ENCODE data around the gene PIGH. TPM values are rescaled to one million over a fixed set of nuclear protein-coding genes. Genes with fewer than 3 reads are reported as not detected.

The PIGH gene
- total RNA-seq, 1 experiment from 2014 or later = 6.8 TPM

DNA sequence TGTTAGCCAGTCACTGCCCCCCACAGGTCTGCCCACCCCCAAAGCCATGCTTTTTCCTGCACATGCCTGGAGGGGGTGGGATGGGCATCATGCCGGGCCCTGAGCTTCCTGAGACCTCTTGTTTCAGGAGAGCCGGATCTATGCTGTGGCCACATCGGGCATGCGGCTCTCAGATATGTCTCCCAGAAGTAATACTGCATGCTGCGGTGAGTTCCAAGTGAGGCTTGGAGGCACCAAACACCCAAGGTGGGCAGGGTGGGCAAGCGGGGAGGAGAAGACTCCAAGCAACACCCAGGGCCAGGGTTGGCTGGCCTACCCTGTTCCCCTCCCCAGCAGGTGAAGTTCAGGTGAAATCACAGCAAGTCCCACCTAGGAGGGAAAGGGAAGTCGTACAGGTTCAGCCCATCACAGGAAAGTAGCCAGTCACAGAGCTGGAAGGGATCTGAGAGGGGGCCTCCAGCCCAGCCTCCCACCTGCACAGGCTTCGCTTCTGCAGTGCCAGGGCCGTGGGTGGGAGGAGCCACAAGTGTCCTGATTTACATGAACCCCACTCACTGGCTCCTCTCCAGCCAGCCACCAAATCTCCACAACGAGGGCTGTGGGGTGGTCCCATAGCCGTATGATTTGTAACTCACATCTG is 30.9 kb downstream of the PIGH start:
- H3K36me3 Mint-ChIP-seq = peaks cover 5% of the 10 kb centered on the region
- H3K27ac Mint-ChIP-seq = no peak overlapping the region; the same call in 1 of the 2 replicates
- POLR2A ChIA-PET = no interaction called here
- no peak overlapping the region for H3K4me3 Mint-ChIP-seq
- CTCF ChIA-PET = interaction anchor here (1.2 to 8.0 kb wide), 5 partner anchors 20 to 209 kb away, joined by 3 to 173 read pairs (median 36); partner anchors contain the start of gene ATP6V1D
- DNase-seq (ENCODE audit: low spot score) (peak; percentile 31), ATAC-seq (peak; percentile 69)
- TF ChIP-seq, protein P1, sequence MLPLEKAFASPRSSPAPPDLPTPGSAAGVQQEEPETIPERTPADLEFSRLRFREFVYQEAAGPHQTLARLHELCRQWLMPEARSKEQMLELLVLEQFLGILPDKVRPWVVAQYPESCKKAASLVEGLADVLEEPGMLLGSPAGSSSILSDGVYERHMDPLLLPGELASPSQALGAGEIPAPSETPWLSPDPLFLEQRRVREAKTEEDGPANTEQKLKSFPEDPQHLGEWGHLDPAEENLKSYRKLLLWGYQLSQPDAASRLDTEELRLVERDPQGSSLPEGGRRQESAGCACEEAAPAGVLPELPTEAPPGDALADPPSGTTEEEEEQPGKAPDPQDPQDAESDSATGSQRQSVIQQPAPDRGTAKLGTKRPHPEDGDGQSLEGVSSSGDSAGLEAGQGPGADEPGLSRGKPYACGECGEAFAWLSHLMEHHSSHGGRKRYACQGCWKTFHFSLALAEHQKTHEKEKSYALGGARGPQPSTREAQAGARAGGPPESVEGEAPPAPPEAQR (CRISPR knock-in tag; IDR thresholded peaks at IDR 0.05) = no peak
- no peak for TF ChIP-seq ZNF396 (CRISPR knock-in tag; IDR thresholded peaks at IDR 0.05; ENCODE audit: borderline replicate concordance)
- no peak for TF ChIP-seq MYBL2 (CRISPR knock-in tag; IDR thresholded peaks at IDR 0.05)
- no peak for TF ChIP-seq CBFB (CRISPR knock-in tag; IDR thresholded peaks at IDR 0.05; ENCODE audit: low read depth)
- H3K27me3 Mint-ChIP-seq (ENCODE audit: low read depth) = no peaks in the 10 kb centered on the region
- no peaks in the 10 kb centered on the region for H3K9me3 Mint-ChIP-seq
- H3K4me1 Mint-ChIP-seq = peaks cover 13% of the 10 kb centered on the region

DNA sequence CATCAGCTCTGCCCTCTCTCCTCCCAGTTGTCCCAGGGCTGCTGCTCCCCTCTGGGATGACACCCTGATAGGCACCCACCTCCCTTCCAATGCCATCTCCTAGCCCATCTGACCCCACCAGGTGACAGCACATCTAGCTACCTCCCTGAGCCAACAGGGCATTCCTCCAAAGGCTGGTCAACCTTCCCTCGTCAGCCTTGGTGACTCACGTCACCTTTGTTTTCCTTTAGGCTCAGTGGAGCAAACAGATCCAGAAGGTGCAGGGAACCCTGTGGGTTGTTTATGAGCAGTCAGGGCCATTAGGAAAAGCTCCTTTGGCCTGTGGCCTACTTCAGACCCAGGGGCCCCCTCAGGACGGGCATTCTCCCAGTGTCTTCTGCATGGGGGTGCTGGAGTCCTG is 32.4 kb downstream of the PIGH start:
- DNase-seq (ENCODE audit: low spot score) (no peak), ATAC-seq (no peak)
- Mint-ChIP-seq H3K27ac (peak overlapping the region; percentile 10), H3K36me3 (peaks cover 7% of the 10 kb centered on the region), H3K4me3 (no peak overlapping the region), H3K27me3 (ENCODE audit: low read depth) (no peaks in the 10 kb centered on the region), H3K4me1 (peaks cover 13% of the 10 kb centered on the region), H3K9me3 (no peaks in the 10 kb centered on the region)
- TF ChIP-seq ZNF671 (CRISPR knock-in tag; IDR thresholded peaks at IDR 0.05) (no peak), PRRX2 (CRISPR knock-in tag; IDR thresholded peaks at IDR 0.05) (no peak), SOX15 (CRISPR knock-in tag; IDR thresholded peaks at IDR 0.05) (no peak), ESRRA (CRISPR knock-in tag; IDR thresholded peaks at IDR 0.05; ENCODE audit: borderline replicate concordance) (no peak), IRF2 (CRISPR knock-in tag; IDR thresholded peaks at IDR 0.05; ENCODE audit: borderline replicate concordance, low read depth) (no peak), FOXJ3 (CRISPR knock-in tag; IDR thresholded peaks at IDR 0.05; ENCODE audit: borderline replicate concordance) (no peak), ZBTB21 (CRISPR knock-in tag; IDR thresholded peaks at IDR 0.05; ENCODE audit: borderline replicate concordance) (no peak)
- TF ChIP-seq, protein P2, sequence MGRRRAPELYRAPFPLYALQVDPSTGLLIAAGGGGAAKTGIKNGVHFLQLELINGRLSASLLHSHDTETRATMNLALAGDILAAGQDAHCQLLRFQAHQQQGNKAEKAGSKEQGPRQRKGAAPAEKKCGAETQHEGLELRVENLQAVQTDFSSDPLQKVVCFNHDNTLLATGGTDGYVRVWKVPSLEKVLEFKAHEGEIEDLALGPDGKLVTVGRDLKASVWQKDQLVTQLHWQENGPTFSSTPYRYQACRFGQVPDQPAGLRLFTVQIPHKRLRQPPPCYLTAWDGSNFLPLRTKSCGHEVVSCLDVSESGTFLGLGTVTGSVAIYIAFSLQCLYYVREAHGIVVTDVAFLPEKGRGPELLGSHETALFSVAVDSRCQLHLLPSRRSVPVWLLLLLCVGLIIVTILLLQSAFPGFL (CRISPR knock-in tag; IDR thresholded peaks at IDR 0.05; ENCODE audit: borderline replicate concordance) = no peak
- TF ChIP-seq, protein P3, sequence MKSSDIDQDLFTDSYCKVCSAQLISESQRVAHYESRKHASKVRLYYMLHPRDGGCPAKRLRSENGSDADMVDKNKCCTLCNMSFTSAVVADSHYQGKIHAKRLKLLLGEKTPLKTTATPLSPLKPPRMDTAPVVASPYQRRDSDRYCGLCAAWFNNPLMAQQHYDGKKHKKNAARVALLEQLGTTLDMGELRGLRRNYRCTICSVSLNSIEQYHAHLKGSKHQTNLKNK (CRISPR knock-in tag; IDR thresholded peaks at IDR 0.05) = no peak
- ChIA-PET POLR2A (no interaction called here), CTCF (interaction anchor here (1.1 to 8.0 kb wide), 2 partner anchors 137 to 139 kb away, joined by 3 to 117 read pairs; no protein-coding TSS in a partner anchor)

DNA sequence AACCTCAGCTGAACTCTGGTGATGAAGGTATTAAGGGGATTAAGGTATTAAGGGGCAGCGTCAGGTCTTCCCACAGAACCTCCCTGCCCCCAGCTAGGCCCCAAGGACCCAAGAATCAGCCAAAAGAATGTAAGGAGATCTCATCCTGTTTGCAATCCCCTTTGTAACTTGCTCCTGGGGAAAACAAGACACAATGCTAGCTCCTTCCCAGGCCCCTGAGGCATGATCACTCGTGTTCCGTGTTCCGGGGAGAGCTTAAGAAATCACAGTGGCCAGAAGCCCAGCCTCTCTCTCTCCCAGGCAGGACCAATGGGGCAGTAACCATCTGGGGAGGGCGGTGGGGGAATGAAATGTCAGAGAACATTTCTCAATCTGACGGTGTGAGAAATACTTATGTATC is 33.2 kb downstream of the PIGH start:
- Mint-ChIP-seq H3K9me3 (no peaks in the 10 kb centered on the region), H3K4me1 (peaks cover 13% of the 10 kb centered on the region), H3K27me3 (ENCODE audit: low read depth) (no peaks in the 10 kb centered on the region), H3K36me3 (peaks cover 12% of the 10 kb centered on the region), H3K4me3 (no peak overlapping the region), H3K27ac (no peak overlapping the region)
- ChIA-PET CTCF (interaction anchor here (0.5 to 8.0 kb wide), 8 partner anchors 9 to 207 kb away, joined by 3 to 117 read pairs (median 4); partner anchors contain the start of gene ATP6V1D), POLR2A (no interaction called here)
- TF ChIP-seq SP1 (CRISPR knock-in tag; conservative IDR thresholded peaks at IDR 0.05) (no peak), SOX15 (CRISPR knock-in tag; IDR thresholded peaks at IDR 0.05) (no peak)
- TF ChIP-seq, protein P4, sequence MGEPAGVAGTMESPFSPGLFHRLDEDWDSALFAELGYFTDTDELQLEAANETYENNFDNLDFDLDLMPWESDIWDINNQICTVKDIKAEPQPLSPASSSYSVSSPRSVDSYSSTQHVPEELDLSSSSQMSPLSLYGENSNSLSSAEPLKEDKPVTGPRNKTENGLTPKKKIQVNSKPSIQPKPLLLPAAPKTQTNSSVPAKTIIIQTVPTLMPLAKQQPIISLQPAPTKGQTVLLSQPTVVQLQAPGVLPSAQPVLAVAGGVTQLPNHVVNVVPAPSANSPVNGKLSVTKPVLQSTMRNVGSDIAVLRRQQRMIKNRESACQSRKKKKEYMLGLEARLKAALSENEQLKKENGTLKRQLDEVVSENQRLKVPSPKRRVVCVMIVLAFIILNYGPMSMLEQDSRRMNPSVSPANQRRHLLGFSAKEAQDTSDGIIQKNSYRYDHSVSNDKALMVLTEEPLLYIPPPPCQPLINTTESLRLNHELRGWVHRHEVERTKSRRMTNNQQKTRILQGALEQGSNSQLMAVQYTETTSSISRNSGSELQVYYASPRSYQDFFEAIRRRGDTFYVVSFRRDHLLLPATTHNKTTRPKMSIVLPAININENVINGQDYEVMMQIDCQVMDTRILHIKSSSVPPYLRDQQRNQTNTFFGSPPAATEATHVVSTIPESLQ (CRISPR knock-in tag; IDR thresholded peaks at IDR 0.05) = no peak
- TF ChIP-seq, protein P5, sequence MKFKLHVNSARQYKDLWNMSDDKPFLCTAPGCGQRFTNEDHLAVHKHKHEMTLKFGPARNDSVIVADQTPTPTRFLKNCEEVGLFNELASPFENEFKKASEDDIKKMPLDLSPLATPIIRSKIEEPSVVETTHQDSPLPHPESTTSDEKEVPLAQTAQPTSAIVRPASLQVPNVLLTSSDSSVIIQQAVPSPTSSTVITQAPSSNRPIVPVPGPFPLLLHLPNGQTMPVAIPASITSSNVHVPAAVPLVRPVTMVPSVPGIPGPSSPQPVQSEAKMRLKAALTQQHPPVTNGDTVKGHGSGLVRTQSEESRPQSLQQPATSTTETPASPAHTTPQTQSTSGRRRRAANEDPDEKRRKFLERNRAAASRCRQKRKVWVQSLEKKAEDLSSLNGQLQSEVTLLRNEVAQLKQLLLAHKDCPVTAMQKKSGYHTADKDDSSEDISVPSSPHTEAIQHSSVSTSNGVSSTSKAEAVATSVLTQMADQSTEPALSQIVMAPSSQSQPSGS (CRISPR knock-in tag; IDR thresholded peaks at IDR 0.05; ENCODE audit: borderline replicate concordance, low read depth) = no peak
- ATAC-seq = no peak; the same call in 1 of the 2 replicates
- no peak for DNase-seq (ENCODE audit: low spot score)

All from WTC11 (cell line).